ENCODE results near the gene ABCC6. TPM values are rescaled to one million over a fixed set of nuclear protein-coding genes. Genes with fewer than 3 reads are reported as not detected.

Gene ABCC6
- total RNA-seq, 1 experiment from 2014 or later = not detected

GRCh38 chr16:16139806-16140205 lies 83.5 kb downstream of the ABCC6 start:
- TF ChIP-seq EZH2 (IDR thresholded peaks at IDR 0.05; ENCODE audit: borderline replicate concordance, low read depth, low read length, poor library complexity, severe bottlenecking) = no peak
- TF ChIP-seq, protein P1, sequence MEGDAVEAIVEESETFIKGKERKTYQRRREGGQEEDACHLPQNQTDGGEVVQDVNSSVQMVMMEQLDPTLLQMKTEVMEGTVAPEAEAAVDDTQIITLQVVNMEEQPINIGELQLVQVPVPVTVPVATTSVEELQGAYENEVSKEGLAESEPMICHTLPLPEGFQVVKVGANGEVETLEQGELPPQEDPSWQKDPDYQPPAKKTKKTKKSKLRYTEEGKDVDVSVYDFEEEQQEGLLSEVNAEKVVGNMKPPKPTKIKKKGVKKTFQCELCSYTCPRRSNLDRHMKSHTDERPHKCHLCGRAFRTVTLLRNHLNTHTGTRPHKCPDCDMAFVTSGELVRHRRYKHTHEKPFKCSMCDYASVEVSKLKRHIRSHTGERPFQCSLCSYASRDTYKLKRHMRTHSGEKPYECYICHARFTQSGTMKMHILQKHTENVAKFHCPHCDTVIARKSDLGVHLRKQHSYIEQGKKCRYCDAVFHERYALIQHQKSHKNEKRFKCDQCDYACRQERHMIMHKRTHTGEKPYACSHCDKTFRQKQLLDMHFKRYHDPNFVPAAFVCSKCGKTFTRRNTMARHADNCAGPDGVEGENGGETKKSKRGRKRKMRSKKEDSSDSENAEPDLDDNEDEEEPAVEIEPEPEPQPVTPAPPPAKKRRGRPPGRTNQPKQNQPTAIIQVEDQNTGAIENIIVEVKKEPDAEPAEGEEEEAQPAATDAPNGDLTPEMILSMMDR (conservative IDR thresholded peaks at IDR 0.05; ENCODE audit: low read depth, low read length) = no peak
- H3K27me3 ChIP-seq (replicated peaks; ENCODE audit: insufficient read depth, low read depth, low read length, poor library complexity) = no peaks in the 10 kb centered on the region
- intact Hi-C loops (cut with micrococcal nuclease; ENCODE audit: unreplicated experiment) = no loop called here
- no peak for DNase-seq (ENCODE audit: low spot score)
- BruUV-seq (replicated peaks) = no TSS peak
- POLR2A ChIA-PET (ENCODE audit: low non-redundant PET) = no interaction called here
- no peak overlapping the region for H3K4me3 ChIP-seq (ENCODE audit: low read depth, low read length, poor library complexity, severe bottlenecking)
- no peaks in the 10 kb centered on the region for H3K4me1 ChIP-seq (ENCODE audit: insufficient read depth, low read length, poor library complexity, severe bottlenecking)
- H3K36me3 ChIP-seq (ENCODE audit: insufficient read depth, low read length, poor library complexity, severe bottlenecking) = peaks cover 15% of the 10 kb centered on the region
- CTCF ChIA-PET = interaction anchor here (0.6 kb wide), 1 partner anchor 12 kb away, joined by 6 read pairs; no protein-coding TSS in a partner anchor
- H3K27ac ChIP-seq (ENCODE audit: low read depth, low read length, poor library complexity, severe bottlenecking) = no peak overlapping the region
- H3K9me3 ChIP-seq (ENCODE audit: low read depth, low read length, poor library complexity, severe bottlenecking) = no peaks in the 10 kb centered on the region

- H3K9me3 ChIP-seq (ENCODE audit: low read depth, low read length, poor library complexity, severe bottlenecking) = no peaks in the 10 kb centered on the region
- no peaks in the 10 kb centered on the region for H3K27me3 ChIP-seq (replicated peaks; ENCODE audit: insufficient read depth, low read depth, low read length, poor library complexity)
- H3K36me3 ChIP-seq (ENCODE audit: insufficient read depth, low read length, poor library complexity, severe bottlenecking) = peaks cover 15% of the 10 kb centered on the region
- ChIA-PET POLR2A (ENCODE audit: low non-redundant PET) (no interaction called here), CTCF (interaction anchor here (0.6 kb wide), 2 partner anchors 9 to 12 kb away, joined by 4 to 6 read pairs; no protein-coding TSS in a partner anchor)
- H3K27ac ChIP-seq (ENCODE audit: low read depth, low read length, poor library complexity, severe bottlenecking) = no peak overlapping the region
- TF ChIP-seq, protein P1 (conservative IDR thresholded peaks at IDR 0.05; ENCODE audit: low read depth, low read length) = no peak
- TF ChIP-seq EZH2 (IDR thresholded peaks at IDR 0.05; ENCODE audit: borderline replicate concordance, low read depth, low read length, poor library complexity, severe bottlenecking) = no peak
- no peaks in the 10 kb centered on the region for H3K4me1 ChIP-seq (ENCODE audit: insufficient read depth, low read length, poor library complexity, severe bottlenecking)
- BruUV-seq (replicated peaks) = no TSS peak
- H3K4me3 ChIP-seq (ENCODE audit: low read depth, low read length, poor library complexity, severe bottlenecking) = no peak overlapping the region
- DNase-seq (ENCODE audit: low spot score) = no peak
- intact Hi-C loops (cut with micrococcal nuclease; ENCODE audit: unreplicated experiment) = no loop called here
Measured at GRCh38 chr16:16139061-16139460, 84.2 kb downstream of the ABCC6 start.

GRCh38 chr16:16138034-16138635 lies 85.2 kb downstream of the ABCC6 start:
- no peak for DNase-seq (ENCODE audit: low spot score)
- H3K27me3 ChIP-seq (replicated peaks; ENCODE audit: insufficient read depth, low read depth, low read length, poor library complexity) = no peaks in the 10 kb centered on the region
- BruUV-seq (replicated peaks) = no TSS peak
- peaks cover 15% of the 10 kb centered on the region for H3K36me3 ChIP-seq (ENCODE audit: insufficient read depth, low read length, poor library complexity, severe bottlenecking)
- H3K4me1 ChIP-seq (ENCODE audit: insufficient read depth, low read length, poor library complexity, severe bottlenecking) = no peaks in the 10 kb centered on the region
- no peaks in the 10 kb centered on the region for H3K9me3 ChIP-seq (ENCODE audit: low read depth, low read length, poor library complexity, severe bottlenecking)
- no peak overlapping the region for H3K27ac ChIP-seq (ENCODE audit: low read depth, low read length, poor library complexity, severe bottlenecking)
- intact Hi-C loops (cut with micrococcal nuclease; ENCODE audit: unreplicated experiment) = no loop called here
- H3K4me3 ChIP-seq (ENCODE audit: low read depth, low read length, poor library complexity, severe bottlenecking) = no peak overlapping the region
- no peak for TF ChIP-seq EZH2 (IDR thresholded peaks at IDR 0.05; ENCODE audit: borderline replicate concordance, low read depth, low read length, poor library complexity, severe bottlenecking)
- TF ChIP-seq, protein P1 (conservative IDR thresholded peaks at IDR 0.05; ENCODE audit: low read depth, low read length) = no peak
- CTCF ChIA-PET = interaction anchor here (0.6 kb wide), 1 partner anchor 9 kb away, joined by 4 read pairs; no protein-coding TSS in a partner anchor
- POLR2A ChIA-PET (ENCODE audit: low non-redundant PET) = no interaction called here
